BLaER1 (cell line): ENCODE measurements around the gene SLC14A1.
"Not testable (repeated sequence)": the region's sequence is repeated elsewhere in the genome, so short reads cannot be mapped to it uniquely, and the experiment has no call there.

Source experiments
- H3K27ac ChIP-seq: shearing (Covaris generic); formaldehyde crosslinking; 2 replicates; pipeline ENCODE4 v1.8.1; 2022
- H3K27me3 ChIP-seq: shearing (Covaris generic); formaldehyde crosslinking; 2 replicates; pipeline ENCODE4 v1.8.1; 2022
- H3K36me3 ChIP-seq: shearing (Covaris generic); formaldehyde crosslinking; 2 replicates; pipeline ENCODE4 v1.8.1; 2022
- H3K4me1 ChIP-seq: shearing (Covaris generic); formaldehyde crosslinking; 2 replicates; pipeline ENCODE4 v1.8.1; 2022
- H3K4me2 ChIP-seq: shearing (Covaris generic); formaldehyde crosslinking; 2 replicates; pipeline ENCODE4 v1.8.1; 2022
- H3K4me3 ChIP-seq: shearing (Covaris generic); formaldehyde crosslinking; 2 replicates; pipeline ENCODE4 v1.8.1; 2022
- H3K9ac ChIP-seq: shearing (Covaris generic); formaldehyde crosslinking; 2 replicates; pipeline ENCODE4 v1.8.1; 2022
- H3K9me3 ChIP-seq: shearing (Covaris generic); formaldehyde crosslinking; 2 replicates; pipeline ENCODE4 v1.8.1; 2022
- H4K20me1 ChIP-seq: shearing (Covaris generic); formaldehyde crosslinking; 2 replicates; pipeline ENCODE4 v1.8.1; 2022
- Cebpa-rat ChIP-seq: shearing (Covaris generic); IDR thresholded peaks from 2 replicates; pipeline ENCODE4 v1.8.1; 2022

SLC14A1 gene

GRCh38 chr18:45752681-45753080 lies 28.7 kb downstream of the SLC14A1 start:
- TF ChIP-seq Cebpa-rat, result no peak
- Histone ChIP-seq H3K9me3 (peaks cover 8% of the 10 kb centered on the region; the same call in 1 of the 2 replicates), H4K20me1 (no peaks in the 10 kb centered on the region), H3K36me3 (no peaks in the 10 kb centered on the region), H3K4me3 (no peak overlapping the region), H3K27ac (no peak overlapping the region), H3K4me2 (peak overlapping the region; percentile 67), H3K9ac (no peak overlapping the region), H3K4me1 (peaks cover 84% of the 10 kb centered on the region), H3K27me3 (no peaks in the 10 kb centered on the region)

DNA sequence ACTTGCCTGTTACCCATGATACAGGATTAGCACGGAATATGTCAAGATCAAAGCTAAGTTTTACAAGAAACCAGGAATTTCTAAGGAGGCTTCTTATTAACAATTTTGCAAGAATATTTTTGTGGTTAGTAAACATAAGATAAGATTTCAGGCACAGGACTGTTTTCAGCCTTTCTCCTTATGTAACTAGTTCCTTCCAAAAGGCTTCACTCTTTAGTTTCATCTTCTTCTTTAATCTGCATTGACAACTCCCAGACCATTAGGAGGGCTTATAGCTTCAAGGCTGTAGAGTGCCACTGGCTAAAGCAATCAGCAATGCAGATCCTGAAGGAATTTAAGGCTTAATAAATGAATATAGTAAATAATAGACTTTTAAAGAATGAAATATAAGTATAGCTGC lies 29.3 kb downstream of the SLC14A1 start:
- no peak overlapping the region for H3K9ac ChIP-seq

GRCh38 chr18:45755934-45756333 lies 32.0 kb downstream of the SLC14A1 start:
- no peak for TF ChIP-seq Cebpa-rat
- H4K20me1 ChIP-seq, result no peaks in the 10 kb centered on the region
- H3K36me3 ChIP-seq, result no peaks in the 10 kb centered on the region
- H3K9me3 ChIP-seq, result peaks cover 15% of the 10 kb centered on the region; the same call in 1 of the 2 replicates
- peaks cover 80% of the 10 kb centered on the region for H3K4me1 ChIP-seq
- no peak overlapping the region for H3K4me3 ChIP-seq
- peak overlapping the region; percentile 67 for H3K4me2 ChIP-seq
- H3K9ac ChIP-seq, result no peak overlapping the region
- no peak overlapping the region for H3K27ac ChIP-seq
- no peaks in the 10 kb centered on the region for H3K27me3 ChIP-seq

More for the DNA sequence above, 29.3 kb downstream of the SLC14A1 start:
- Histone ChIP-seq H4K20me1 (no peaks in the 10 kb centered on the region), H3K27ac (no peak overlapping the region), H3K27me3 (no peaks in the 10 kb centered on the region), H3K9me3 (peaks cover 10% of the 10 kb centered on the region; the same call in 1 of the 2 replicates), H3K4me1 (peaks cover 84% of the 10 kb centered on the region), H3K4me2 (peak overlapping the region; percentile 67), H3K36me3 (no peaks in the 10 kb centered on the region), H3K4me3 (no peak overlapping the region)
- no peak for TF ChIP-seq Cebpa-rat

GRCh38 chr18:45757005-45757404 lies 33.0 kb downstream of the SLC14A1 start:
- no peak overlapping the region for H3K4me3 ChIP-seq
- peaks cover 15% of the 10 kb centered on the region; the same call in 1 of the 2 replicates for H3K9me3 ChIP-seq
- H3K27ac ChIP-seq, result no peak overlapping the region
- H3K4me2 ChIP-seq, result peak overlapping the region; percentile 67
- H3K36me3 ChIP-seq, result no peaks in the 10 kb centered on the region
- no peak overlapping the region for H3K9ac ChIP-seq
- H3K27me3 ChIP-seq, result no peaks in the 10 kb centered on the region
- TF ChIP-seq Cebpa-rat, result no peak
- H3K4me1 ChIP-seq, result peaks cover 79% of the 10 kb centered on the region
- H4K20me1 ChIP-seq, result no peaks in the 10 kb centered on the region

GRCh38 chr18:45757644-45758043 lies 33.7 kb downstream of the SLC14A1 start:
- peaks cover 73% of the 10 kb centered on the region for H3K4me1 ChIP-seq
- H3K27me3 ChIP-seq, H3K4me2 ChIP-seq, H4K20me1 ChIP-seq, H3K4me3 ChIP-seq, H3K27ac ChIP-seq, H3K9ac ChIP-seq, H3K36me3 ChIP-seq: not testable (repeated sequence)
- H3K9me3 ChIP-seq, result peaks cover 15% of the 10 kb centered on the region; the same call in 1 of the 2 replicates

GRCh38 chr18:45760462-45761036 lies 36.6 kb downstream of the SLC14A1 start:
- Histone ChIP-seq H3K4me2 (peak overlapping the region; percentile 37), H3K9ac (no peak overlapping the region), H3K9me3 (peaks cover 15% of the 10 kb centered on the region; the same call in 1 of the 2 replicates), H3K27me3 (no peaks in the 10 kb centered on the region), H3K4me3 (no peak overlapping the region), H3K27ac (no peak overlapping the region), H4K20me1 (no peaks in the 10 kb centered on the region), H3K36me3 (no peaks in the 10 kb centered on the region), H3K4me1 (peaks cover 68% of the 10 kb centered on the region)
- no peak for TF ChIP-seq Cebpa-rat

- H3K4me2 ChIP-seq, result peak overlapping the region; percentile 37; the same call in 1 of the 2 replicates
- TF ChIP-seq Cebpa-rat, result no peak
- H4K20me1 ChIP-seq, result no peaks in the 10 kb centered on the region
- H3K9me3 ChIP-seq, result peaks cover 15% of the 10 kb centered on the region; the same call in 1 of the 2 replicates
- peaks cover 57% of the 10 kb centered on the region for H3K4me1 ChIP-seq
- H3K4me3 ChIP-seq, result no peak overlapping the region
- no peak overlapping the region for H3K9ac ChIP-seq
- H3K27me3 ChIP-seq, result no peaks in the 10 kb centered on the region
- no peak overlapping the region for H3K27ac ChIP-seq
- H3K36me3 ChIP-seq, result no peaks in the 10 kb centered on the region
Observed at GRCh38 chr18:45761512-45762114, 37.6 kb downstream of the SLC14A1 start.

GRCh38 chr18:45764000-45764686 lies 40.2 kb downstream of the SLC14A1 start:
- H3K9me3 ChIP-seq, result no peaks in the 10 kb centered on the region; the same call in 1 of the 2 replicates
- no peaks in the 10 kb centered on the region for H3K36me3 ChIP-seq
- no peak overlapping the region for H3K27ac ChIP-seq
- no peaks in the 10 kb centered on the region for H4K20me1 ChIP-seq
- TF ChIP-seq Cebpa-rat, result no peak
- H3K4me1 ChIP-seq, result peaks cover 49% of the 10 kb centered on the region
- no peak overlapping the region for H3K9ac ChIP-seq
- H3K4me2 ChIP-seq, result peak overlapping the region; percentile 49
- H3K27me3 ChIP-seq, result no peaks in the 10 kb centered on the region
- no peak overlapping the region for H3K4me3 ChIP-seq

DNA sequence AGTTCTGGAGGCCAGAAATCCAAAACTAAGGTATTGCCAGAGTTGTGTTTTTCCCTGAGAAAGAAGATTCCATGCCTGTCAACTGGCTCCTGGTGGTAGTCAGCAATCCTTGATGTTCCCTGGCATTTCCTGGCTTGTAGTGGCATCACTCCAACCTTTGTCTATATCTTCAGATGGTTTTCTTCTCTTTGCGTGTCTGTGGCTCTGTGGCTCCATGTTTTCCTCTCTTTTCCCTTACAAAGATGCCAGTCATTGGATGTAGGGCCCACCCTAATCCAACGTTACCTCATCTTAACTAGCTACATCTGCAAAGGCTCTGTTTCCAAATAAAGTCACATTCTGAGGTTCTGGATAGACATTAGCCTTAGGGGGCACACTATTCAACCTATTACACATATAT lies 41.8 kb downstream of the SLC14A1 start:
- Histone ChIP-seq H3K4me3 (no peak overlapping the region), H3K9ac (no peak overlapping the region), H4K20me1 (no peaks in the 10 kb centered on the region), H3K27me3 (no peaks in the 10 kb centered on the region), H3K27ac (no peak overlapping the region), H3K36me3 (no peaks in the 10 kb centered on the region), H3K4me1 (peaks cover 36% of the 10 kb centered on the region), H3K4me2 (no peak overlapping the region), H3K9me3 (peaks cover 11% of the 10 kb centered on the region)
- TF ChIP-seq Cebpa-rat, result no peak
